Activated CD4-positive, alpha-beta T cell treated with anti-CD3 and anti-CD28 coated beads, Interleukin-2, amount 50 U/mL, for 1 hour (primary cell): Measurements from ENCODE around the gene MISP3.
A peak's percentile ranks its signal among the peaks of the same experiment; 100 is the strongest.

Source experiments
- DNase-seq: peaks from one replicate; pipeline ENCODE4 v3.0.0-alpha.2; 2020

The MISP3 gene

DNA sequence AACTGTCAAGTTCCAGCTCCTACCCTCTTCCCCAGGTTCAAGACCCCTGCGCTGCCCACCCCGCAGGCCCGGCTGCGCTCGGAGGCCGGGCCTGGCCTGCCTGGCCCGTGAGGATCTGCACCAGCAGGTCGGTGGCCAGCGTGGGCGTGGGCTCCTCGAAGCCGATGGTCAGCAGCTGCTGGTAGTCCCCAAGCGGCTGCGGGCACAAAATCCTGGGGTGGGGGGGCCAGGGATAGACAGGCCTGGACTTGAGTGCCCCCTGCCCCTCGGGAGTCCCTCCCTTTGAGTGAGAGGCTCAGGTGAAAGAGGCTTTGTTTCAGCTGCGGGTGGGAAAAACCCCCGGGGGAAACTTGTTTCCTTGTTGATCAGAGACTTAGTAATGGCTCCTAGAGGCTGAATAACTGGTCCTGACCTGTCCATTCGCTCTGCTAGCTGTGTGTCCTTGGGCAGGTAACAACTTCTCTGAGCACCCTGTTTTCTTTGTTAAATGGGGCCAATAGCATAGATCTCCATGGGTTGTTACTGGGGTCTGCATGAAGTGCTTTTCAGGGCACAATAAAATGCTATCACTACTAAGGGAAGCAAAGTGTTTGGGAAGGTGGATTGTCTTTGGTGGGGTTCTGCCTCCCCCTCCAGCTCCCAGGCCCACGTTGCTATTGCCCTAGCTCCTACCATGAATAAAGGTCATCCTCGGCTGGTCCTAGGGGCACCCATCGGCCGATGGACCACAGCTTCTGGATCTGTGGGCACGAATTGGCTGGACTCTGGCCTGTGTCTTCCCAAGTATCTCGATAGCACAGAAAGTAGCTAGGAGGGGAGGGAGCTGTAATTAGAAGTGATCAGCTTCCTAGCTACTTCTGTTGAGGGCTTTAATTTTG lies 9.4 kb downstream of the MISP3 start:
- DNase-seq, result peak; percentile 20

DNA sequence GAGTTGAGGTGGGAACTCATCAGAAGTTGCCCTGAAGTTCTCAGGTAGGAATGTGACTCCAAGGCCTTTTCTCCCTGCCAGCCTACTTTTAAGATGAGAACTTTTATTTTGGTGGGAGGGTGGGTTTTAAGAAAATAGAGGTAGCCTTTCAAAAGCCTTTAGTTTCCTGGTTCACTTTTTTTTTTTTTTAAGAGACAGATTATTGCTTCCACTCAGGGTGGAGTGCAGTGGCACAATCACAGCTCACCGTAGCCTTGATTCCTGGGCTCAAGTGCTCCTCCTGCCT lies 10.0 kb downstream of the MISP3 start:
- DNase-seq, result no peak

DNA sequence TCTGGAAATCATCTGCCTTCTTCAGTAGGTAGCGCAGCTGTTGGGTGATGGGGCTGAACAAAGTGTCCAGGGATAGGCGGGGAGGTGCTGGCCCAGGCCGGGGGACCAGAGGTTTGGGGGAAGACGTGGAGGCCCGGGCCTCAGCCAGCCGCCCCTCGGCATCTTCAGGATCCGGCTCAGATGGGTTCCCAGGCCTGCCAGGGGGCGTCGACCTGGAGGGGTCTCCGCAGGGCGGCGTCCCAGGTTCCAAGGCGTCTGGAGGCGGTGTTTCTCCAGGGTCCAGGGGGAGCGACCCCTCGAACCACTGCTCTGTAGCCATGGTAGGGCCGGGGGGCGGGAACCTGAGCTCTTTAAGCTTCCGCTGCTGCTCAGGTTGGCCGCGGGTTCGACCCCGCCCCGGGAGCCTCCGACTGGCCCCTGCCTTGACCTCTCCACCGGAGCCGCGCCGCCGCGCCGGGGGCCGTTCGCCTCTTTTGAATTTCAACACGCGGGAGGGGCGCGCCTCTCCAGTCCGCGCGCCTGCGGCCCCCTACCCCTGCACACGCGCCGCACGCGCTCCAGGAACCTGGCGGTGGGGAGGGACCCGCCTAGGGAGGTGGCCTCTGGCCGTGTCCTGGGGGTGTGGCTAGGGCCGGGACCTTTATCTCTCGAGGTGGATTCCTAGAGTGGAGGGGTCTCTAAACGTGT lies 12.9 kb downstream of the MISP3 start, which contains the start of gene C19orf67:
TSS of gene C19orf67 (minus strand) at position 475 of the 687 bp plus-strand sequence. CDS start at position 319, 156 bp downstream.
- no peak for DNase-seq

DNA sequence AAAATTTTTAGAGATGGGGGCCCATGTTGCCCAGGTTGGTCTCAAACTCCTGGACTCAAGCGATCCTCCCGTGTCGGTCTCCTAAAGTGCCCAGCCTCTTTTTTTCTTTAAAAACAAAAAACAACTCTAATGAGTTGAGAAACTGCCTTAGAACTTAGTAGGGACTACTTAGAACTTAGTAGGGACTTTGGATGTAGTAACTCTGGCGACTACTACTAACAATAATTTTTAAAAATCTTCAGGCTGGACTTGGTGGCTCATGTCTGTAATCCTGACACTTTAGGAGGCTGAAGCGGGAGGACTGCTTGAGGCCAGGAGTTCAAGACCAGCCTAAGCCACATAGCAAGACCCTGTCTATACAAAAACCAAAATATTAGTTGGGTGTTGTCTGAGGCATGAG lies 13.5 kb downstream of the MISP3 start:
- DNase-seq, result no peak

DNA sequence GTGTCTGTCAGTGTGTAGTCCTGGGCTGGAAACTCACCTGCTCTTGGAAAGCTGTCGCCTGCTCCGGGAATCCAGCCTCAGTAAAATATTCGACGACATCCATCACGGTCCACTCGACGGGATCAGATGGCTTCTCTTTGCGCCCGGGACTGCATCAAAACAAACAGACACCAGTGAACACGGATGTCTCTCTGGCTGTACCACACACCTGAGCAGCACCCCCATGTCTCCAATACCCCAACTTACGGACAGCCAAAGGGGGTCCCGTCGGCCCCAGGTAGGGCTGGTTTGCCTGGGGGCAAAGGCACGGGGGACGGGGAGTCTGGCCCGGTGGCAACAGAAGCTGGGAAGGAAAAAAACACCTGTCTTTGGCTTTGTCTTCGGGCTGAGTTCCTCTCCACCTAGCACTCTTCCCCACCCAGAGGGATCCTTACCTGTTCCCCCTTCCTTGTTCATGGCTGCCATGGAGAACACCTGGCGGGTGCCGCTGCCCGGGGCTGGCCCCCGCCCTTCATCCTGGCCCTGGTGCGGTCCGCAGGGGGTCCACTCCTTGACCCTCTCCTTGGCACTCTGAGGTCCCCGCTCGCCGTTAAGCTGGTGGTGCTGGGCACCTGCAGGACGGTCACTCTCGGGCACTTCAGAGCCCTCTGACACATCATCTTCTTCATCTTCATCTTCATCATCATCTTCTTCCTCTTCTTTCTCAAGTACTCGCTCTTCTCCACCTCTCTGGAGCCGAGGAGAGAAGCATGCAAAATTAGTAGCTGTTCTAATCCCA lies 16.2 kb downstream of the MISP3 start:
- DNase-seq, result no peak

DNA sequence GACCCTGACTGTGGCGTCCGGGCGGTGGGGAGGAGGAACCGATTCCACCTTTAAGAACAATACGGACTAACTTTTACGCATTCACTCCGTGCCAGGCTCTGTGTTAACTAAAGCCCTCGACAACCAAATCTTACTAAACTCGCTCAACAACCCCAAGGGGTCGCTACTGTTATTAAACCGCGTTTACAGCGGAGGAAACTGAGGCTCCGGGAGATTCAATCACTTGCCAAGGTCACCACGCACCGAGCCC lies 16.8 kb downstream of the MISP3 start:
- no peak for DNase-seq

DNA sequence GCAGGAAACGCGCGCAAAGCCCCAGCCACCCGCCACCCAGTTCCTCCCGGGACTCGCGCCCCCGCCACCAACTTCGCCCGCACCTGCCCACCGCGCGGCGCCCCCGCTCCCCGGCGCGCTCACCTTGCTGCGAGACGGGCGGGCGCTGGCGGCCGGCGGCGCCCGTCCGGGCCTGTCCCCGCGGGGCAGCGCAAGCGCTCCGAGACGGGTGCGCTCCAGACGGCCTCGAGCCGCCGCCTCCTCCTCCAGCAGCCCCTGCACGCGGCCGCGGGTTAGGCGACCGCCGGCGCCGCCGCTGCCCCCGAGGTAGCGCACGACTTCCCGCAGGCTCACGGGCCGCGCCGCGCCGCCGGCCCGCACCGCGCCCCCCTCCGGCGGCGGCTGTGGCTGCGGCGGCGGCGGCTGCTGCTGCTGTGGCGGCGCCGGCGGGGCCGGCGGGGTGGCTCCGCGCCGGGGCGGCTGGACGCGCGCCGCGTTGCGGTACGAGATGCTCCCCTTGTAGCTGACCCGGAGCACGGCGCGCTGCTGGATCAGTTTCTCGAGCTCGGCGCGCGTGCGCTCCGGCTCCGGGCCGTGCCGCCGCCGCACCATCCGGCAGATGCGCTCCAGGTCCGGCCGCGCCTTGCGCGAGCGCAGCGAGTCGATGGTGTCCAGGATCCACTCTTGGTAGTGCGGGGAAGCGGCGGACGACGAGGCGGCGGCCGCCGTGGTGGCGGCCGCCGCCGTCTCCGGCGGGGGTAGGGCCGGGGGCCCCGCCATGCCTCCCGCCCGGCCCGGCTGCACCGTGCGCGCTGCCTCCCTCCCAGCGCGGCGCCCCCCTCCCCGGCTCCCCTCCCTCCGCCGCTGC lies 17.3 kb downstream of the MISP3 start:
- peak; percentile 46 for DNase-seq

DNA sequence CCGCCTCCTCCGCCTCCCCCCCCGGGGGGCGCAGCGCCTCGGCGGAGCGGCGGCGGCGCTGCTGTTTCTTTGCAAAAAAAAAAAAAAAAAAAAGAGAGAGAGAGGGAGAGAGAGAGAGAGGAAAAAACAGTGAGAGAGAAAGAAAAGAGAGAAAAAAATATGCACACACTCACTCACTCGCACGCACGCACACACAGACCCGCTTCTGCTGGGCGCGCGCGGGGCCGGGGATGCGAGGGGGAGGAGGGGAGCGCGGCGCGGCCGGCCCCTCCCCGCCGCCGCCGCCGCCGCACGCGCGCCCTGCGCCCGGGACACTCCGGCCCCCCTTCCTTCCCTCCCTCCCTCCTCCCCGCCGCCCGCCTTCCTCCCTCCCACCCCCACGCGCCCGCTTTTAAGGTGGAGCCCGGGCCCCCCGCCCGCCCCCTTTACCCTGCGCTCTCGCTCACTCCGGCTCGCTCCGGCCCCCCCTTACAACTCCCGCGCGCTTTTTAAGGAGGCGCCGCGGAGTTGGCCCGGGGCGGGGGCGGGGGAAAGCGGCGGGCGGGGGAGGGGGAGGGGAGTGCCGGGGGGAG lies 18.0 kb downstream of the MISP3 start, which contains the start of gene SAMD1:
TSS of gene SAMD1 (minus strand) at position 243 of the 572 bp plus-strand sequence.
- DNase-seq, result peak; percentile 82

DNA sequence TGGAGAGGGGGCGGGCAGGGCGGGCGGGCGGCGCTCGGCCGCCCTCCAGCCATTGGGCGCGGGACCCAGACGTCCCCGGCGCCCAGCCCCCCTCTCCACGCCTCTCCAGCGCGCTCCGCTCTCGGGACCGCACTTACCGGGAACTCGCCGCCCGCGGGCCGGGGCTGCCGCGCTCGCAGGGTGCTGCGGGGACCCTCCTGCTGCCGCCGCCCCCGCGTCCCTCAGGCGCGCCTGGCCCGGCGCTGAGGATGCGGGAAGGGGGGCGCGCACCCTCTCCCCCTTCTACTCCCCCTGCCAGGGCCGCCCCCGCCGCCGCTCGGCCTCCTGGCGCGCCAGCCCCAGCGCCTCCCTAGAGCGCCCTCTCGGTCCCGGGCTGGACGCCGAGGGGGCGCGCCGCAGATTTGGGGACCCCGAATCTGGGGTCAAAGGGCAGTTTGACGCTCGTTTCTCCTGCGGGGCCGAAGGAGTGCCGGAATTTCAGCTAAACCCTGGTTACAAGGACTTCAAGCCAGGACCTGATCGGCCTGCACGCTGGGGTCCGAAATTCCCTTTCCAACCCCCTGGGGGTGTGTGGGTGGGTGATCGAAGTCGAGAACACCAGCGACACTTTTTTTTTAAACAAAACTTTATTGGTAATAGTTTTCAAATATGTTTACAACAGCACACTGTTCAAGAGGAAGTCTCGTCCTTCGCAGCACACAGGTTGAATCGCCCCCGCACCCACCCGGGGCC lies 18.7 kb downstream of the MISP3 start:
- peak; percentile 52 for DNase-seq

DNA sequence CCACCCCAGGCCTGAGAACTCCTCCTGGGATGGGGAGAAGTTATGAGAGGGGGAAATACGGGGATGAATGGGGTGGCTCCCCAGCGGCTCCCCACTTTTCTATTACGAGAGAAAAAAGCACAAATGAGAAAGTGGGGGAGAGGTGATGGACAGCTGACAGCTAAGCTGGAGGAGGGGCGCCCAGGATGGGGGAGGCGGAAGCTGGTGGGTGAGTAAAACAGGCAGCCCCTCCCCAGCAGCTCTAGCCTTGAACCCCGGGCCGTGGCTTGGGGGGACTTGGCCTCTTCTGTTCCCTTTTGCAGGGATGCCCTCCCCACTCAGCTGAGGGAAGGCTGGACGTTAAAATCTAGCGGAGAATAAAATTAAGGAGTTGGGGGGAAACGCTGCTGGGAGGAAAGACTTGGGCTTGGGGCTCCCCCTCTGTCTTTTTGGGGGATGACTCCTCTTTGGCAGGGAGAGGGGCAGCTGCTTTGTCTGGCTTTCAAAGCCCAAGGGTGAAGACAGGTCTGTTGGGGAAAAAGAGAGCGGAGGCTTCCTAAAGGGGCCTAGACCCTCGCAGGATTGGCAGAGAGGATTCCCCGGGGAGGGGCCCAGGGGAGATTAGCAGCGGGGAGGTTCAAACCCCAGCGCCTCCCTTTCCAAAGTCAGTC lies 19.4 kb downstream of the MISP3 start:
- peak; percentile 34 for DNase-seq

DNA sequence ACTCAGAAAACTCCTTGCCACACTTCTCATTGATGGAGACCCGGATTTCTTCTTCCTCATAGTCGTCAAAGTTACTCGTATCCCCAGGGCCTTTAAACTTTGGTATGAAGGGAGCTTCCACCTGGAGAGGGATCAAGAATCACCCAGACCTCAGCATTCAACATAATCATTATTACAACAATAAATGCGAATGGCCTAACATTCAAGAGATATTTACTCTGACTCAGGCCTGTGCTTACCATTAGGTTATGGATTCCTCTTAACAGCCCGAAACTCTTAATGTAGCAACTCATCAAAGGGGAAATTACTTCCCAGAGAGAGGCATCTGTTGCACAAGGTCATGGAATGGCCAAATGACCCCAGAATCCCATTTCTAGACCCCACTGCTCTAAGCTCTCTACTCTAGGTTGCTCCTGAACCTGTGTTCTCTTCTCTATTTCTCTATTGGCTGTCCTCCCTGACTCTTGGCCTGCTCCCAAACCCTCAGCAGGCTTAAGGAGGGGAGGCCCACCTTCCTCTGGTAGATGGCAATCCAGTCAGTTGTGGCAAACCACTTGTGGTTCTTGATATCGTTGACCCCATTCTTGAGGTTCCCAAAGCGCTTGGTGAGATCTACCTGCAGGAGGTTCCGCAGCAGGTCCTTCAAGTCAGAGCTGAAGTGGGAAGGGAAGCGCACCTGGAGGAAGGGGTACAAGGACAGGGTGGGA lies 20.7 kb downstream of the MISP3 start:
- no peak for DNase-seq

DNA sequence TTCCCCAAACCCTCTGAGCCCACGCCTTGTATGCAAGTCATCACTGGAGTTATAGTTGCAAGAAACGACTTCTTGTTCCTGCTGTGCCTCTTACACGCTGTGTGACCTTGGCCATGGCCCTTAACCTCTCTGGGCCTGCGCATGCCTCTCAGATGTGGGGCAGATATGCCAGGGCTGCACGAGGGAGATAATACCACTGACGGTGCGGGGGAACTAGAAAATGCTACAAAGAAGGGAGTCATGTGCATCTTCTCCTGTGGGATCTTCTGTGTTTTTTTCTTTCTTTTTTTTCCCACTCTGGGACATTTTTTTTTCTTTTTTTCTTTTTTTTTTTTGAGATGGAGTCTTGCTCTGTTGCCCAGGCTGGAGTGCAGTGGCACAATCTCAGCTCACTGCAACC lies 22.3 kb downstream of the MISP3 start:
- DNase-seq, result no peak

DNA sequence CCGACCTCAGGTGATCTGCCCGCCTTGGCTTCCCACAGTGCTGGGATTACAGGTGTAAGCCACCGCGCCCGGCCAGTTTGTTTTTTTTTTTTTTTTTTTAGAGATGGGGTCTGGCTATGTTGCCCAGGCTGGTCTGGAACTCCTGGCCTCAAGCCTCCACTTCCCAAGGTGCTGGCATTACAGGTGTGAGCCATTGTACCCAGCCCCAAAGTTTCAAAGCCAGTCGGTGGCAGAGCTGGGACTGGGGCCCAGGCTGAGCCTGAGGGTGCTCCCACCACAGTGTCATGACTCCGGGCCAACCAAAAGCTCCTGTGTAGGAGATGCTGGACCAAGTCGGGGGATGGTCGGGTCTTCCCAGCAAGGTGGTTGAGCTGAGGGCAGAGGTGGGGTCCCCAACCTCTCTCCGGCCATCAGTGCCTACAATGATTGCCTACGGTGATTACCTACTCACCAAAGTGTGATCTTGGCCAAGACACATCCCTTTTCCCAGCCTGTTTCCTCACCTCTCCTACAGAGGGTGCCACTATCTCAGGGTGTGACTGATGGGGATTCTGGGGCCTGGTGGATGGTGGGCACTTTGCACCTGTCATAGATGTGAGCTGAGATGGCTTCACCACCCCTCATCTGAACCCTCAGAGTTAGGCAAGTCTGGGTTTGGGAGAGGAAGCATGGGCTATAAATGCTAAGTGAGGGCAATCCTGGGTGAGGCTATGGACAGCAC lies 23.8 kb downstream of the MISP3 start:
- DNase-seq, result no peak

DNA sequence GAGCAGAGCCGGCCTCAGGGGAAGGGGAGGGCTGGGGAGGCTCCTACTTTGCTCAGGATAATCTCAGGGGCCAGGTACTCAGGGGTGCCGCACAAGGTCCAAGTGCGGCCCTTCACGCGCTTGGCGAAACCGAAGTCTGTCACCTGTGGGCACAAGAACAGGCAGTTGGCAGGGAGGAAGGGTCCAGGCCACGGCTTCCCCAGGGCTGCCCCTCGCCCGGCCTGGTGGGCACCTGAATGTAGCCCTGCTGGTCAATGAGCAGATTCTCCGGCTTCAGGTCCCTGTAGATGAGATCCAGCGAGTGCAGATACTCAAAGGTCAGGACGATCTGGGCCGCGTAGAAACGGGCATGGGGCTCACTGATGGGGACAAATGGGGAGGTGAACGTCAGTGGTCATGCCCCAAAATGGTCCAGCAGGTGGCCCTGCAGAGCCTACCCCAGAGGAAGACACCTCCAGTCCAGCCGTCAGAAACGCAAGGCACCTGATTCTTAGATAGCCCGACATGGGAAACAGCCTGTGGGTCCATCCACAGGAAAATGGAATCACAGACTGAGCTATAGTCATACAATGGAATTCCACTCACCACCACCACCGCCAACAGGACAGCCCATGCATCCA lies 25.1 kb downstream of the MISP3 start:
- no peak for DNase-seq

DNA sequence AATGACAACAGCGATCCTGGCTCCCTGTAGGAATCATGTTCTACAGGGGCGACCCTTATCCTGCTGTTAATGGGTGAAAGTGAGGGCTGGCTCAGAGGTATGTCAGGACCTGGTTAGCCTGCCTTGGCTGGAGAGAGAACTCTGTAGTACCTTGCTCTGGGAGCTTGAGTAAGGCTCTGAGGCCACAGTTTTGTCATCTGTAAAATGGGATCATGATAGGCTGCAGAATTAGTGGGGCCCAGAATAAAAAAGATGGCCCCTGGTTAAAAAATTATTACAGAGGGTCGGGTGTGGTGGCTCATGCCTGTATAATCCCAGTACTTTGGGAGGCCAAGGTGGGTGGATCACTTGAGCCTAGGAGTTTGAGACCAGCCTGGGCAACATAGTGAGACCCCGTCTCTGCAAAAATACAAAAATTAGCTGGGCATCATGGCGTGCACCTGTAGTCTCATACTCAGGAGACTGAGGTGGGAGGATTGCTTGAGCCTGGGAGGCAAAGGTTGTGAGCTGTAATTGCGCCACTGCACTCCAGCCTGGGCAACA lies 28.5 kb downstream of the MISP3 start:
- no peak for DNase-seq

DNA sequence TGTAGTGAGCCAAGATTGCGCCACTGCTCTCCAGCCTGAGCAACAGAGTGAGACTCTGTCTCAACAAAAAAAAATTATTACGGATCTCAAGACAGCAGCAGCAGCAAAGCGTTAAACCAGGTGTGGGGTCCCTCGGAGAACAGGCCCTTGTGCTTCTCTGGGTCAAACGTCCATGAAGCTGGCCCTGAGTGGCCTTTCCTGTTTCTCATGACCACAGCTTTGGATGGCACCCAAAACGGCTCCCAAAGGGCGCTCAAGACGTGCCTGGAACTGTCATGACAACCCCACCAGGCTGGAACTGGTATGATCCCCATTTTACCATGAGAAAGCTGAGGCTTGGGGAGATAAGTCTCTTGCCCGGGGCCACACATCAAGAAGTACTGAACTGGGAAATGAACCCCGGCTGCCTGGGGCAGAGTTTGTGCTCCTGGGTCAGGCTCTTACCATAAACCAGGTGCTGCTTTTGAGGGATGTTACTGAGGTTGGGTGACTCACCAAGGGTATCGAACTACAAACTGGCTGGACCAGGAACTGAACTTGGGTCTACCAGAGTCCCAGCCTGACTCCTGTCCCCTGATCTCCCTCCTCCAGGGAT lies 29.6 kb downstream of the MISP3 start:
- no peak for DNase-seq

DNA sequence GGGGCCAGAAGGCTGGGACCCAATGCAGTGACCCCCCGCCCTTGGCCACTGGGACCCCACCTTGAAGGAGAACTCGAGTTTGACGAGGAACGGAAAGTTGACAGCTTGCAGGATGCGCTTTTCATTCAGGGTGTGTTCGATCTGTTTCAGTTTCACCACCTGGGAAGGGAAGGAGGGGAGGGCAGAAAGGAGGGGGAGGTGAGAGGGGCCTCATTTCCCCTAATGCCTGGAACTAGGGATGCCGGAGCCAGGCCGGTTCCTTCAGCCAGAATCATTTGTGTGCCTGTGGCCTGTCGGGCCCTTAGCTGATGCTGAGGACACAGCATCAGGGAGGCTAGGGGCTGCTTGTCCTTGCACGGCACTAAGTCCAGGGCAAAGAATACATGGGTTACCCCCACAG lies 30.2 kb downstream of the MISP3 start:
- DNase-seq, result no peak

DNA sequence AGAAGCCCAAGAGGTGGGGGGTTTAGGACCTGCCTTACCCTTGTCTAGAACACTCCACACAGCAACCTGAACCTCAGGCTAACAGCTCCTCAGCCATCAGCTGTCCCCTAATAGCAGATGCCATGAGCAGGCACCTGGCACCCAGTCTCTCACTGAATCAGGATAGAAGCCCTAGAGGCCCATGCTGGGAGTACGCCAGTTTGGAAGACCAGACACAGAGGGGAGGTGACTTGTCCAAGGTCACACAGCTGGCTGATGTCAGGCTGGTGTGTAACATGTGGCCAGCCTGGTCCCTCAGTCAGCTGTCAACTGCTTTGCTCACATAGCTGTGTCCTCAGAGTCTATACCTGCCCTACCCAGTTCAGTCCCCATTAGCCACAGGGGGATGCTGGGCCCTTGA lies 30.7 kb downstream of the MISP3 start:
- DNase-seq, result no peak

DNA sequence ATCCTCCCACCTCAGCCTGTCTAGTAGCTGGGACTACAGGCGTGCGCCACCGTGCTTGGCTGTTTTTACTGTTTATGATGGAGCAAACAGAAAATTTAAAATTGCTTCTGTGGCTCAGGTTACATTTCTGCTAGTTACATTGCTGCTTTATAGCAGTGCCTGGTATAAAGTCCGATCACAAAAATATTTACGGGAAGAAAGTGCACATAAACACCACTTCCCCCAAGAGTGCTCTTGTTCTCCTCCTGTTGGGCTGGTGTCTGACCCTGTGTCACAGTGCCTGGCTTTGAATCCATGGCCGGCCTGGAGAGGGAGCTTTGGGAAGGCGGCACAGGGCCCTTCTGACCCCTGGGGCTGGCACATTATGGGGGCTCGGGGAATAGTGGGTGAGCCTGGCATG lies 33.1 kb downstream of the MISP3 start:
- no peak for DNase-seq
